HUDEP-2 (cell line): Measurements from ENCODE around the gene ZNF19.
A peak's percentile ranks its signal among the peaks of the same experiment; 100 is the strongest.
"Not testable (repeated sequence)": the region's sequence is repeated elsewhere in the genome, so short reads cannot be mapped to it uniquely, and the experiment has no call there.

Experiments used
- DNase-seq, 76 experiments: peaks; one replicate each; lab custom pipeline; 2025; ENCODE audit not compliant: unreplicated experiment in 76 of 76; lab: John Stamatoyannopoulos, UW

The ZNF19 gene

GRCh38 chr16:71489122-71489521 lies at the start of gene ZNF19:
Gene ZNF19 (minus strand): TSS chr16:71489324. CDS start chr16:71482114, 7,210 bp downstream.
- DNase-seq: no peak

- peak in 36 of 76 experiments; percentile 2 to 63 (median 18) for DNase-seq
These were observed 48.5 kb upstream of the ZNF19 start for GRCh38 chr16:71537643-71538042.

GRCh38 chr16:71536752-71537499 lies 47.8 kb upstream of the ZNF19 start:
- no peak for DNase-seq

- DNase-seq: no peak
These were observed 43.2 kb upstream of the ZNF19 start for GRCh38 chr16:71532366-71532765.

- no peak for DNase-seq
These were observed 39.7 kb upstream of the ZNF19 start for GRCh38 chr16:71528863-71529262.

- DNase-seq: no peak
These were observed 39.1 kb upstream of the ZNF19 start for GRCh38 chr16:71528257-71528656.

- peak in 14 of 76 experiments; percentile 2 to 47 (median 7) for DNase-seq
These were observed 37.0 kb upstream of the ZNF19 start, which contains the start of gene CHST4 for GRCh38 chr16:71526111-71526631. Gene CHST4 (plus strand): TSS chr16:71526426. CDS start chr16:71536678, 10,252 bp downstream.

- DNase-seq: no peak
These were observed 35.7 kb upstream of the ZNF19 start for GRCh38 chr16:71524566-71525553.

- no peak for DNase-seq
These were observed 31.4 kb upstream of the ZNF19 start for GRCh38 chr16:71520550-71520949.

GRCh38 chr16:71515026-71515425 lies 25.9 kb upstream of the ZNF19 start:
- DNase-seq: no peak

GRCh38 chr16:71514476-71514875 lies 25.4 kb upstream of the ZNF19 start:
- no peak for DNase-seq

GRCh38 chr16:71513302-71513701 lies 24.2 kb upstream of the ZNF19 start:
- DNase-seq: no peak

- no peak for DNase-seq
These were observed 17.9 kb upstream of the ZNF19 start for GRCh38 chr16:71507061-71507460.

- DNase-seq: no peak
These were observed 15.8 kb upstream of the ZNF19 start for GRCh38 chr16:71504901-71505300.

GRCh38 chr16:71504051-71504450 lies 14.9 kb upstream of the ZNF19 start:
- DNase-seq: not testable (repeated sequence)

GRCh38 chr16:71501547-71501946 lies 12.4 kb upstream of the ZNF19 start:
- DNase-seq: no peak

GRCh38 chr16:71500964-71501363 lies 11.8 kb upstream of the ZNF19 start:
- peak in 1 of 76 experiments; percentile 3 for DNase-seq

- DNase-seq: peak in 47 of 76 experiments; percentile 1 to 66 (median 37)
These were observed 10.7 kb upstream of the ZNF19 start for GRCh38 chr16:71499775-71500364.

- no peak for DNase-seq
These were observed 8.9 kb upstream of the ZNF19 start for GRCh38 chr16:71498031-71498430.

- peak in 3 of 76 experiments; percentile 9 to 54 (median 14) for DNase-seq
These were observed 4.1 kb upstream of the ZNF19 start for GRCh38 chr16:71493213-71493612.

GRCh38 chr16:71492786-71493185 lies 3.7 kb upstream of the ZNF19 start:
- DNase-seq: peak in 17 of 76 experiments; percentile 5 to 54 (median 17)
